K562 (cell line): ENCODE results near the gene C9orf50. TPM values are rescaled to one million over a fixed set of nuclear protein-coding genes. Genes with fewer than 3 reads are reported as not detected.

ENCODE experiments used
- EZH2 ChIP-seq: IDR thresholded peaks from 2 replicates; pipeline ENCODE4 v1.6.1; 2012; ENCODE audit warnings: low read depth, mild to moderate bottlenecking, inconsistent platforms, low read length, borderline replicate concordance
- MLLT1 ChIP-seq, 2 experiments: fragments of 450-650 bp; IDR thresholded peaks; 2 replicates each; pipeline ENCODE4 v1.6.1; 2016
- PTBP1 ChIP-seq: fragments of 200-400 bp; formaldehyde crosslinking; IDR thresholded peaks from 2 replicates; pipeline ENCODE4 v1.6.1; 2017; ENCODE audit warnings: low read depth, low read length
- polyA plus RNA-seq, 8 experiments: library from polyadenylated mRNA; depleted of rRNA in 4 of 8; stranded (reverse) in 5 of 8; unstranded in 3 of 8; fragments of >200 nt; fragmentation: Nextera tagmentation in 2 of 8; fragmentation: Illumina TruSeq in 1 of 8; extraction: Ambion mirVana in 2 of 8; extraction: Trizol in 1 of 8; gene quantifications; 2 replicates each; pipeline versions ENCODE4 v1.2.1 to v1.2.3, GENCODE V29; 2011 to 2014; ENCODE audit warnings: inconsistent platforms in 1 of 8, missing spikeins in 1 of 8
- total RNA-seq, 7 experiments: library from RNA; depleted of rRNA in 6 of 7; stranded (reverse); fragments of >200 nt in 6 of 7; fragmentation: Illumina TruSeq in 2 of 7; extraction: Trizol in 2 of 7; gene quantifications; 2 replicates each; pipeline versions ENCODE4 v1.2.1 to v1.2.3, GENCODE V29; 2011 to 2021; ENCODE audit warnings: low replicate concordance in 1 of 7
- TF ChIP-seq, protein P1 (sequence below): fragments of 250-450 bp; sonication (Bioruptor Pico); IDR thresholded peaks from 2 replicates; pipeline ENCODE4 v1.5.0; 2020; ENCODE audit warnings: mild to moderate bottlenecking, borderline replicate concordance

The C9orf50 gene
- total and polyA plus RNA-seq, 9 of the 15 experiments (the other 6 are each of a cell fraction or from before 2014, with no cell fraction given): not detected

- TF ChIP-seq EZH2: no peak
- peak; percentile 29 to 54; a peak in 2 of 4 replicates for TF ChIP-seq MLLT1 (IDR thresholded peaks at IDR 0.05)
- TF ChIP-seq, protein P1, sequence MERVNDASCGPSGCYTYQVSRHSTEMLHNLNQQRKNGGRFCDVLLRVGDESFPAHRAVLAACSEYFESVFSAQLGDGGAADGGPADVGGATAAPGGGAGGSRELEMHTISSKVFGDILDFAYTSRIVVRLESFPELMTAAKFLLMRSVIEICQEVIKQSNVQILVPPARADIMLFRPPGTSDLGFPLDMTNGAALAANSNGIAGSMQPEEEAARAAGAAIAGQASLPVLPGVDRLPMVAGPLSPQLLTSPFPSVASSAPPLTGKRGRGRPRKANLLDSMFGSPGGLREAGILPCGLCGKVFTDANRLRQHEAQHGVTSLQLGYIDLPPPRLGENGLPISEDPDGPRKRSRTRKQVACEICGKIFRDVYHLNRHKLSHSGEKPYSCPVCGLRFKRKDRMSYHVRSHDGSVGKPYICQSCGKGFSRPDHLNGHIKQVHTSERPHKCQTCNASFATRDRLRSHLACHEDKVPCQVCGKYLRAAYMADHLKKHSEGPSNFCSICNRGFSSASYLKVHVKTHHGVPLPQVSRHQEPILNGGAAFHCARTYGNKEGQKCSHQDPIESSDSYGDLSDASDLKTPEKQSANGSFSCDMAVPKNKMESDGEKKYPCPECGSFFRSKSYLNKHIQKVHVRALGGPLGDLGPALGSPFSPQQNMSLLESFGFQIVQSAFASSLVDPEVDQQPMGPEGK (CRISPR knock-in tag): no peak
- TF ChIP-seq PTBP1: 0 out of 2 replicates have a peak, but pooled peaks have one; percentile 59
Measured at GRCh38 chr9:129602598-129603415, 18.1 kb downstream of the C9orf50 start (continued).
